Liver (tissue), 9 donors: ENCODE measurements around the gene GRIFIN. TPM values are rescaled to one million over a fixed set of nuclear protein-coding genes. Genes with fewer than 3 reads are reported as not detected.
A peak's percentile ranks its signal among the peaks of the same experiment; 100 is the strongest.

Source experiments
- DNase-seq: peaks from one replicate; pipeline ENCODE4 v3.0.0-alpha.2; 2017; ENCODE audit warnings: low spot score
- H3K27ac ChIP-seq, 2 donors: one replicate each; pipeline ENCODE4 v1.7.0; 2013; ENCODE audit warnings: inconsistent platforms in 2 of 2, low read length in 2 of 2, control low read depth in 1 of 2, low read depth in 1 of 2, mild to moderate bottlenecking in 1 of 2
- H3K27me3 ChIP-seq, 4 donors: one replicate each; pipeline versions ENCODE4 v1.6.1 to v1.7.0; 2013; ENCODE audit warnings: low read length in 3 of 4, inconsistent platforms in 1 of 4, mild to moderate bottlenecking in 1 of 4, moderate library complexity in 1 of 4; ENCODE audit not compliant: control insufficient read depth in 4 of 4, insufficient read depth in 4 of 4
- H3K36me3 ChIP-seq, 4 donors: one replicate each; pipeline versions ENCODE4 v1.6.1 to v1.7.0; 2013; ENCODE audit warnings: low read length in 3 of 4, mild to moderate bottlenecking in 3 of 4, low read depth in 1 of 4, moderate library complexity in 1 of 4; ENCODE audit not compliant: control insufficient read depth in 4 of 4, insufficient read depth in 3 of 4
- H3K4me1 ChIP-seq, 4 donors: one replicate each; pipeline versions ENCODE4 v1.6.1 to v1.7.0; 2013; ENCODE audit warnings: low read length in 3 of 4, mild to moderate bottlenecking in 3 of 4, moderate library complexity in 1 of 4; ENCODE audit not compliant: control insufficient read depth in 4 of 4, insufficient read depth in 4 of 4
- H3K4me3 ChIP-seq, 3 donors: one replicate each; pipeline versions ENCODE4 v1.6.1 to v1.7.0; 2013; ENCODE audit warnings: low read length in 3 of 3, control low read depth in 1 of 3, low read depth in 1 of 3, mild to moderate bottlenecking in 1 of 3
- H3K9ac ChIP-seq, 2 donors: one replicate each; pipeline ENCODE4 v1.7.0; 2013; ENCODE audit warnings: low read length in 2 of 2, mild to moderate bottlenecking in 2 of 2, moderate library complexity in 2 of 2, control low read depth in 1 of 2, low read depth in 1 of 2
- H3K9me3 ChIP-seq, 4 donors: one replicate each; pipeline versions ENCODE4 v1.6.1 to v1.7.0; 2013; ENCODE audit warnings: low read length in 3 of 4; ENCODE audit not compliant: control insufficient read depth in 4 of 4
- ATF3 ChIP-seq: IDR thresholded peaks from 2 replicates; pipeline ENCODE4 v1.6.1; 2016; ENCODE audit warnings: antibody characterized with exemption
- EGR1 ChIP-seq, 2 donors: IDR thresholded peaks; 2 replicates each; pipeline ENCODE4 v1.6.1; 2016 to 2018; ENCODE audit warnings: antibody characterized with exemption in 2 of 2, low read depth in 2 of 2
- FOXA1 ChIP-seq: IDR thresholded peaks from 2 replicates; pipeline ENCODE4 v1.6.1; 2016; ENCODE audit warnings: antibody characterized with exemption
- FOXA2 ChIP-seq: IDR thresholded peaks from 2 replicates; pipeline ENCODE4 v1.6.1; 2016; ENCODE audit warnings: antibody characterized with exemption
- GABPA ChIP-seq, 2 donors: IDR thresholded peaks in 1 of 2; conservative IDR thresholded peaks in 1 of 2; 2 replicates each; pipeline ENCODE4 v1.6.1; 2016; ENCODE audit warnings: antibody characterized with exemption in 2 of 2, mild to moderate bottlenecking in 1 of 2, moderate library complexity in 1 of 2
- HNF4A ChIP-seq, 2 donors: conservative IDR thresholded peaks; 2 replicates each; pipeline ENCODE4 v1.6.1; 2016; ENCODE audit warnings: antibody characterized with exemption in 2 of 2, mild to moderate bottlenecking in 2 of 2
- HNF4G ChIP-seq: IDR thresholded peaks from 2 replicates; pipeline ENCODE4 v1.6.1; 2016; ENCODE audit warnings: antibody characterized with exemption
- NR2F2 ChIP-seq: IDR thresholded peaks from 2 replicates; pipeline ENCODE4 v1.6.1; 2016; ENCODE audit warnings: antibody characterized with exemption
- RAD21 ChIP-seq, 2 donors: IDR thresholded peaks; 2 replicates each; pipeline ENCODE4 v1.6.1; 2016; ENCODE audit warnings: antibody characterized with exemption in 2 of 2, mild to moderate bottlenecking in 2 of 2
- SP1 ChIP-seq: IDR thresholded peaks from 2 replicates; pipeline ENCODE4 v1.6.1; 2018; ENCODE audit warnings: antibody characterized with exemption, mild to moderate bottlenecking
- YY1 ChIP-seq: IDR thresholded peaks from 2 replicates; pipeline ENCODE4 v1.6.1; 2016; ENCODE audit warnings: antibody characterized with exemption, mild to moderate bottlenecking
- whole genome bisulfite sequencing: extraction: QIAGEN DNeasy Blood & Tissue Kit; methylation state at CpG from one replicate; pipeline ENCODE4 v1.1.7; 2013; 5-methylcytosine and 5-hydroxymethylcytosine counted together
- polyA plus RNA-seq, 2 donors: library from polyadenylated mRNA; stranded (reverse) in 1 of 2; unstranded in 1 of 2; fragments of 200-250 nt in 1 of 2; fragments of >200 nt in 1 of 2; fragmentation: Nextera tagmentation in 1 of 2; extraction: Ambion mirVana in 1 of 2; gene quantifications; one replicate each; pipeline versions ENCODE4 v1.2.1 to v1.2.3, GENCODE V29; 2013 to 2015
- total RNA-seq, 2 donors: library from RNA; depleted of rRNA; stranded (reverse); fragments of >200 nt; gene quantifications; one replicate each; pipeline ENCODE4 v1.2.3, GENCODE V29; 2014
- TF ChIP-seq, protein P1 (sequence below): fragments of 150-350 bp; IDR thresholded peaks from 2 replicates; pipeline ENCODE4 v1.5.1; 2017; ENCODE audit warnings: improper control_type of control experiment, low read depth, low read length; ENCODE audit not compliant: missing input control
- TF ChIP-seq, protein P2 (sequence below): IDR thresholded peaks from 2 replicates; pipeline ENCODE4 v1.6.1; 2016; ENCODE audit warnings: antibody characterized with exemption
- TF ChIP-seq, protein P3 (sequence below): IDR thresholded peaks from 2 replicates; pipeline ENCODE4 v1.6.1; 2016; ENCODE audit warnings: antibody characterized with exemption
- donor health status: healthy.
- donor health status: healthy.
- donor health status: healthy.
- donor health status: healthy.
- donor health status: healthy.

Gene GRIFIN
- total and polyA plus RNA-seq, 4 donors, result not detected

- TF ChIP-seq HNF4A (conservative IDR thresholded peaks at IDR 0.05), result no peak
- TF ChIP-seq, protein P1, sequence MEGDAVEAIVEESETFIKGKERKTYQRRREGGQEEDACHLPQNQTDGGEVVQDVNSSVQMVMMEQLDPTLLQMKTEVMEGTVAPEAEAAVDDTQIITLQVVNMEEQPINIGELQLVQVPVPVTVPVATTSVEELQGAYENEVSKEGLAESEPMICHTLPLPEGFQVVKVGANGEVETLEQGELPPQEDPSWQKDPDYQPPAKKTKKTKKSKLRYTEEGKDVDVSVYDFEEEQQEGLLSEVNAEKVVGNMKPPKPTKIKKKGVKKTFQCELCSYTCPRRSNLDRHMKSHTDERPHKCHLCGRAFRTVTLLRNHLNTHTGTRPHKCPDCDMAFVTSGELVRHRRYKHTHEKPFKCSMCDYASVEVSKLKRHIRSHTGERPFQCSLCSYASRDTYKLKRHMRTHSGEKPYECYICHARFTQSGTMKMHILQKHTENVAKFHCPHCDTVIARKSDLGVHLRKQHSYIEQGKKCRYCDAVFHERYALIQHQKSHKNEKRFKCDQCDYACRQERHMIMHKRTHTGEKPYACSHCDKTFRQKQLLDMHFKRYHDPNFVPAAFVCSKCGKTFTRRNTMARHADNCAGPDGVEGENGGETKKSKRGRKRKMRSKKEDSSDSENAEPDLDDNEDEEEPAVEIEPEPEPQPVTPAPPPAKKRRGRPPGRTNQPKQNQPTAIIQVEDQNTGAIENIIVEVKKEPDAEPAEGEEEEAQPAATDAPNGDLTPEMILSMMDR, result no peak
- TF ChIP-seq EGR1 (IDR thresholded peaks at IDR 0.05; ENCODE audit: low read depth in 2 of 2), result no peak
- no peak for TF ChIP-seq FOXA1
- TF ChIP-seq ATF3, result no peak
- no peak for TF ChIP-seq RAD21 (IDR thresholded peaks at IDR 0.05)
- no peak for TF ChIP-seq SP1
- TF ChIP-seq FOXA2, result no peak
- TF ChIP-seq GABPA (IDR thresholded peaks at IDR 0.05 in 1 of 2, conservative IDR thresholded peaks at IDR 0.05 in 1 of 2), result no peak
- no peak for TF ChIP-seq HNF4G
- H3K9me3 ChIP-seq, result no peaks in the 10 kb centered on the region
- H3K27ac ChIP-seq, result no peak overlapping the region
- no peak overlapping the region for H3K4me3 ChIP-seq
- H3K9ac ChIP-seq, result no peak overlapping the region
- DNase-seq, result no peak
- WGBS, result 93% methylated on average over 7 of the region's 7 CpGs
- H3K4me1 ChIP-seq, result peaks cover 0 to 6% (median 4%) of the 10 kb centered on the region in 4 donors
- H3K36me3 ChIP-seq, result no peaks in the 10 kb centered on the region
- no peaks in the 10 kb centered on the region for H3K27me3 ChIP-seq
Observed at GRCh38 chr7:2513702-2514101, 37.5 kb upstream of the GRIFIN start.

GRCh38 chr7:2512713-2513112 is 36.5 kb upstream of the GRIFIN start:
- TF ChIP-seq ATF3 (no peak), EGR1 (IDR thresholded peaks at IDR 0.05; ENCODE audit: low read depth in 2 of 2) (no peak), FOXA1 (no peak), HNF4G (no peak), SP1 (no peak), YY1 (no peak)
- TF ChIP-seq, protein P1, result no peak
- TF ChIP-seq, protein P2, sequence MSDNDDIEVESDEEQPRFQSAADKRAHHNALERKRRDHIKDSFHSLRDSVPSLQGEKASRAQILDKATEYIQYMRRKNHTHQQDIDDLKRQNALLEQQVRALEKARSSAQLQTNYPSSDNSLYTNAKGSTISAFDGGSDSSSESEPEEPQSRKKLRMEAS, result no peak
- H3K27me3 ChIP-seq, result no peaks in the 10 kb centered on the region
- DNase-seq, result no peak
- no peak overlapping the region for H3K9ac ChIP-seq
- H3K27ac ChIP-seq, result no peak overlapping the region
- H3K4me1 ChIP-seq, result peaks cover 0 to 11% (median 3%) of the 10 kb centered on the region in 4 donors
- H3K36me3 ChIP-seq, result no peaks in the 10 kb centered on the region
- WGBS, result 84% methylated on average over 3 of the region's 3 CpGs
- H3K9me3 ChIP-seq, result no peaks in the 10 kb centered on the region
- H3K4me3 ChIP-seq, result no peak overlapping the region

GRCh38 chr7:2512179-2512661 is 36.0 kb upstream of the GRIFIN start:
- H3K4me1 ChIP-seq, result peaks cover 0 to 11% (median 3%) of the 10 kb centered on the region in 4 donors
- peak overlapping the region; percentile 59 to 71 for H3K27ac ChIP-seq
- DNase-seq, result no peak
- no peaks in the 10 kb centered on the region for H3K9me3 ChIP-seq
- 57% methylated on average over 12 of the region's 12 CpGs for WGBS
- no peak overlapping the region for H3K4me3 ChIP-seq
- H3K27me3 ChIP-seq, result no peaks in the 10 kb centered on the region
- H3K9ac ChIP-seq, result no peak overlapping the region
- H3K36me3 ChIP-seq, result no peaks in the 10 kb centered on the region
- no peak for TF ChIP-seq NR2F2
- TF ChIP-seq ATF3, result no peak
- no peak for TF ChIP-seq FOXA2
- TF ChIP-seq, protein P2, result no peak
- TF ChIP-seq, protein P3, sequence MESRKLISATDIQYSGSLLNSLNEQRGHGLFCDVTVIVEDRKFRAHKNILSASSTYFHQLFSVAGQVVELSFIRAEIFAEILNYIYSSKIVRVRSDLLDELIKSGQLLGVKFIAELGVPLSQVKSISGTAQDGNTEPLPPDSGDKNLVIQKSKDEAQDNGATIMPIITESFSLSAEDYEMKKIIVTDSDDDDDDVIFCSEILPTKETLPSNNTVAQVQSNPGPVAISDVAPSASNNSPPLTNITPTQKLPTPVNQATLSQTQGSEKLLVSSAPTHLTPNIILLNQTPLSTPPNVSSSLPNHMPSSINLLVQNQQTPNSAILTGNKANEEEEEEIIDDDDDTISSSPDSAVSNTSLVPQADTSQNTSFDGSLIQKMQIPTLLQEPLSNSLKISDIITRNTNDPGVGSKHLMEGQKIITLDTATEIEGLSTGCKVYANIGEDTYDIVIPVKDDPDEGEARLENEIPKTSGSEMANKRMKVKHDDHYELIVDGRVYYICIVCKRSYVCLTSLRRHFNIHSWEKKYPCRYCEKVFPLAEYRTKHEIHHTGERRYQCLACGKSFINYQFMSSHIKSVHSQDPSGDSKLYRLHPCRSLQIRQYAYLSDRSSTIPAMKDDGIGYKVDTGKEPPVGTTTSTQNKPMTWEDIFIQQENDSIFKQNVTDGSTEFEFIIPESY, result no peak
- TF ChIP-seq, protein P1, result no peak
- TF ChIP-seq GABPA (IDR thresholded peaks at IDR 0.05 in 1 of 2, conservative IDR thresholded peaks at IDR 0.05 in 1 of 2), result no peak
- TF ChIP-seq FOXA1, result no peak
